Fibroblast of peridontal ligament (primary cell): ENCODE data around the gene MRPL14.
"Not testable (repeated sequence)": the region's sequence is repeated elsewhere in the genome, so short reads cannot be mapped to it uniquely, and the experiment has no call there.

Experiments
- DNase-seq: peaks from one replicate; pipeline ENCODE4 v3.0.0-alpha.2; 2010; ENCODE audit errors: extremely low read depth

MRPL14 gene

DNA sequence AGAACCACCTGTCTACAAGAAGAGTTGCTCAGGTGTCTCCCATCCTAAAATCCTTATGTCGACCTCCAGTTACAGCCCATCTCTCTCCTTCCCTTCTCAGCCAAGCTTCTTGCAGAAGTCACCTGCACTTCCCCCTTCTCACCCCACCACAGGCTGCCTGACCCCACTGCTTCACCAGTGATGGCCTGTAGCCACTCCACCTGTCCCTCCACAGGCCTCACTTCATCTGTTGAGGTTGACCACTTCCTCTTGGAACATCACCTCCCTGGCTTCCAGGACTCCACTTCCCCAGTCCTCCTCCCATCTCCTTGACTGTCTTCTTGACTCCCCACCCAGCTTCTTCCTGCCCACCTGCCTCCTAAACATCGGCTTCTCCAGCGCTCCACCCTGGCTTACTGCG is 25.4 kb downstream of the MRPL14 start:
- DNase-seq = no peak

DNA sequence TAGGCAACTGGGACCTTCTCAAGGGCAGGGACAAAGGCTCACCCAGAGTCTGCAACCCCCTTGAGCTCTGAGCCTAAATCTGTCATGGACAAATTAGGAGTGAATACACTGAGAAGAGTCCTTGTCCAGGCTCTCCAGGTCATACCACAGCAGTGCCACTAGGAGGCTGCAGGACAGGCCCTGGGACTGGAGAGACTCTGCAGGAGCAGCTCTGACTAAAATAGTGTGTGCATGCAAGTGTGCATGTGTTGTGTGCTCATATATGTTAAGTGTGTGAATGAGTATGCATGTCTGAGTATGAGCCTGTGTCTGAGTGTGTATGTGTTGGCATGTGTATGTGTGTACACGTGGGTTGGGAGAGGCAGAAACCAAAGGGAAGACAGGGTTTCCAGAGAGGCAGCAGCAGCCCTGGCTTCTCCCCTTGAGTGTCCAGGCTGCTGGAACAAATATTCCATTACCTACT is 27.1 kb downstream of the MRPL14 start:
- DNase-seq = peak; percentile 29

DNA sequence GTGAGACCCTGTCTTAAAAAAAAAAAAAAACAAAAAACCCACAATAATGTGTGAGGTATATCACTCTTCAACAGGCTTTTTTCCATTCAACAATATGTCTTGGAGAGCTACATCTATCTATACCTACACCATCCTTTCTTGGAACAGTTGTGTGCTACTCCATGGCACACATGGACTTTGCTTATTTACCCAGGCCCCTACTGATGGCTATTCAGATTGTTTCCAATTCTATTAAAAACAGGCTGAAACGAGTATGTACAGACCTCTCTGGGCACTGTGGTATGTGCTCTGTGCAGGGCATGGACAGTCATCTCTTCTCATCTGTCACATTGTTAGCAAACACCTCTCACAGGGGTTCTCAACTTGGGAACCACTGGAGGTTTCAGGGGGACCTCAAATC is 28.1 kb downstream of the MRPL14 start:
- no peak for DNase-seq

DNA sequence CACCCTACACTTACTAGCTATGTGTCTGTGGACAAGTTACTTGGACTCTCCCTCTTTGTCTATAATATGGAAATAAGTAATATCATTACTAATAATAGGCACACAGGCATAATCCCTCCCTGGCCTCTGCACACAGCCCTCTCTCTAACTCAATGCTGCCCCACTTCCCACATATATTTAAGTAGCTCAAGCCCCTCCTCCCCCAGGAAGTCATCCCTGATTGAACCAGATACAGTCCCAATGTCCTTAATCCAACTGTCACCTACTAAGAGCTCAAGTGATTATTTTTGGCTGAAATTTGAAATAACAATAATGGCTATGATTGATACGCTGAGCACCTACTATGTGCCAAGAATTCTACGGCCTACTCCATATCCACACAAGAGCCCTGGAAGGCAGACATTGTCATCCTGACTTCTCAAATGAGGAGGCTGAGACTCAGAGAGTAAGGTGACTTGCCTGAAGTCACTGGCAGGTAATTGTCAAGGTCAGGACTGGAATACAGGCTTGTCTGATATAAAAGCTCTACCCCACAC is 29.4 kb downstream of the MRPL14 start:
- no peak for DNase-seq

DNA sequence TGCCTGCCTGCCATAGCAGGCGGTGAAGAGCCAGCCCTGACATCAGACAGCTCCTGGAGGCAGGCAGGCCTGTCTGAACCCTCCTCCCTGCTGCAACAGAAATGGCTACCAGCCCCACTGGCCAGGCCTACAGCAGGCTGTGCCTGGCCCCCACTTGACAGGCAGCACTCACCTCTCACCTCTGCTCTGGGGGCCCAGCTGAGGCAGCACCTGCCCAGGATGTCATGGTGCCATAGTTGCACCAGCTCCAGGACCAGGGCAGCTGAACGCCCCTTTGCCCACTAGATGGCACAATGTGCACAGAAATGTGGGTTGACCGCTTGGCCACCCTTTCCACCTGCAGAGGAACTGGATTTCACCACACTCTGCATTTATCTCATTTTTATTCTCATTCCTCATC is 30.6 kb downstream of the MRPL14 start:
- DNase-seq = peak; percentile 69

DNA sequence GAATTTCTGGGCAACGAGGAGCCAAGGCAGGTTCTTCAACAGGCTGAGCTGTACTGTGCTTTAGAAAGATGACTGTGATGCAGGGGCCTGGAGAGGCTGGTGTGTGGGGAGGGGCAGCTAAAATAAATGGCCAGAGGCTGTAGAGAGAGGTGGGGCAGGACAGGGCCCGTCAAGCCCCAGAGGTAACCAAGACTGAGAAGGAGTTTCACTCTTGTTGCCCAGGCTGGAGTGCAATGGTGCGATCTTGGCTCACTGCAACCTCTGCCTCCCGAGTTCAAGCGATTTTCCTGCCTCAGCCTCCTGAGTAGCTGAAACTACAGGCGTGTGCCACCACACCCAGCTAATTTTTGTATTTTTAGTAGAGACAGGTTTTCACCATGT is 32.0 kb downstream of the MRPL14 start:
- not testable (repeated sequence) for DNase-seq

DNA sequence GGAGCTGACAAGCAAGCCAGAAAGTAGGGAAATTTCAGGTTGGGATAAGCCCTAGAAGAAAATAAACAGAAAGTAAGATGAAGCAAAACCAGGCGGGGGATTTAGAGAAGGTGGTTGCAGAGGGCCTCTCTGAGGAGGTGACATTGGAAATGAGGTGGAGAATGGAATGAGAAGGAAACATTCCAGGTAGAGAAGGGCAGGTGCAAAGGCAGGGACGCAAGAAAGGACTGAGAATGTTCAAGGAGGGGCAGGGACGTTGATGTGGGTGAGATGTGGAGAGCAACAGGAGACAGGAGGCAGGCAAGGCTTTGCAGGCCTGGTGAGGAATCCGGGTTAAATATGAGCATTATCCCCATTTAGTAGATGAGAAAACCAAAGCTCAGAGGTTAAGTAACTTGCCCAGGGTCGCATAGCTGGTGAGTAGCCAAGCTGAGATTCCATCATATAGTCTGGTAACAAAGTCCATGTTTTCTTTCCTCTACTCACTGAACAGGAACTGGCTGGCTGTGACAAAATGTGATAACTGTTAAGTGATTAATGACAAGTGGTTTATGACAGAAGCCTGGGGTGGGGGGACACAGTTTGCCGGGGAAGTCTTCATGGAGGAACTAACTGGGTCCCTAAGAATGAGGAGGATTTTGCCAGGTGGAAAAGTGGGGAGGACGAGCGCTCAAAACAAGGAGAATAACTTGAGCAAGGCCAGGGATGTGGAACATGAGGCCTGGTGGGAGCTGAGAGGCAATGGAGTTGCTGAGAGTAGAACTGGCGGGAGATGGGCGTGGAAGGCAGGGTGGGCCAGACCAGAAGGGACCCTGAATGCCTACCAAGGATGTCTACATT is 32.6 kb downstream of the MRPL14 start:
- no peak for DNase-seq

DNA sequence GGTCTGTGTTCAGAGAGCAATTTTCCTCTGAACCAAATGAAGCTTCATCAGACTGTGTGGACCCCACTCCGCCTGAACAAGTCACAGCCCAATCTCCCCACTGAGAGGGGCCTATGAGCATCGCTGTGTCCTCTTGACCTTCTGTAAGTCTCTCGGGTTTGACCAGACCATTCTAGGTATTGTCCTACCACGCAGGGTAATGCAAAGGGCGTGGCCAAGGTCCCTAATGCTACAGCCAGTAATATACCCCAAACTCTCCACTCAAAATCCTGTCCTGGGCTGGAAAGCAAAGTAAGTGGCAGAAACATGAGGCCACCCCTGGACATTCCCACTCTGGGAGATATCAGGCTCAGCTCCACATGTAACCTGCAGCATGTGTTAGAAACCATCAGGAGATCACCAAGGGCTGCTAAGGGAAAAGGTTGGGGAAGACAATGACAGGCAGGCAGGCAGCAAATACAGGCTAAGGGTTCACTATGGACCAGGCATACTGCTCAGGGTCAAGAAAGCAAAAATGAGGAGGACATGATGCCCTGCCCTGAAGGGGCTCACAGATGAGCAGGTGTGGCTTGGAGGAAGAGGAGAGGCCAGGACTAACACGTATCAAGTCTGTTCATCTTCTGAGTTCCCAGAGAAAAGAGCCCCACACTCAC is 33.4 kb downstream of the MRPL14 start:
- DNase-seq = no peak

DNA sequence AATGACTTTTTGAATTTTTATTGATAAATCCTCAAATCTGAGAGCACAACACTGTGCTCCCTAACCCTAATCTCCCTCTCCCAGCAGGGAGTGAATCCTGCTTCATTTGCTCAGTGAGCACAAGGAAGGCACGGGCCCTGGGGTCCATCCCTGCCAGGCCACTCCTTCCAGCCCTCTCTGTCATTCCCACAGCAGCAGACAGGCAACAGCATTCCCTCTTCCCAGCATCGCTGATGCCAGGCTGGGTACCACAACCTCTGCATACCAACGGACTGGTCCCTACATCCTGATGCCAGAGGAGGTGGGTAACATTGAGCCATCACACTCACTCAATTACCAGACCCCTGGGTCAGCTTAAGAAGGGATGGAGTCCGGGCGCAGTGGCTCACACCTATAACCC is 34.2 kb downstream of the MRPL14 start:
- no peak for DNase-seq

DNA sequence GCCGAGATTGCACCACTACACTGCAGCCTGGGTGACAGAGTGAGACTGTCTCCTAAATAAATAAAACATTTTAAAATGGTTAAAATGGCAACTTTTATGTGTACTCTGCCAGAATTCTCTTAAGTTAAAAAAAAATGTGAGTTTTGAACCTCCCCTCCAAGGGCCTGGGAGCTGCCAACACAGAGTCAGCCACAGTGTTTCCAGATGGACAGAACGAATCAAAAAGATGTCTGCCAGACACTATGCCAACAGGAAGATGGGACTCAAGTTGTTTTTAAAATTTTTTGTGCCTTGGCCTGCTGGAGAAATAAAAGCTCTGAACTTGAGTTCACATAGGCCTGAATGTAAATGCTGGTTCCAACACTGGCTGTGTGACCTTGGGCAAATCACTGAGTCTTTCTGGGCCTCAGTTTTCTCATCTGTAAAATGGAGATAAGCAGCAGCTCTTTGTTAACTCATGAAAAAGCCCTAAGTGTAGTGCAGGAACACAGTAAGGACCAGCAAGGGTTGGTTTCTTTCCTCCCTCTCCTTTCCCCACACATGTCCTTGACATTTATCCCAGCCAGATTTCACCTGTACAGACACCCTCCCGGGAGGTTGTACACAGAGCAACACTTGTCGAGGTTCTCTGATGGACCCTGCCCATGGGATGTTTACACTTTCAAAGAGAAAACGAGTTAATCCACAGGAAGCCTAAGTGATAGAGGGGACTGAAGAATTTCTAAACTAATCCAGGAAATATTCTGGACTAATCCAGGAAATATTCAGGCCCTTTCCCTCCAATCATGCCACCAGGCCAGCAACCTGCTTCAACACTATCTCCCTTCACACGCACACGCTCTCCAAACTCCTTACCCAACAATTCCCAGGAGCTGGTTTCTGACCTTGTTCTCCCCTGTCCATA is 35.0 kb downstream of the MRPL14 start:
- DNase-seq = no peak

DNA sequence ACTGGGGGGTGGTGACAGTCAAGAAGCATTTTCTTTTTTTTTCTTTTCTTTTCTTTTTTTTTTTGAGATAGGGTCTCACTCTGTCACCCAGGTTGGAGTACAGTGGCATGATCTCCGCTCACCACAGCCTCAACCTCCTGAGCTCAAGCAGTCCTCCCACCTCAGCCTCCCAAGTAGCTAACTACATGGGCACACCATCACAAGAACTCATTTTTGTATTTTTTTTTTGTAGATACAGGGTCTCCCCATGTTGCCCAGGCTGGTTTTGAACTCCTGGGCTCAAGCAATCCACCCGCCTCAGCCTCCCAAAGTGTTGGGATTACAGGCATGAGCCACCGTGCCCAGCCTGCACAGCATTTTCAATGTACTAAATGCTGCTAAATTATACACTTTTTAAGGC is 35.9 kb downstream of the MRPL14 start:
- DNase-seq = not testable (repeated sequence)

DNA sequence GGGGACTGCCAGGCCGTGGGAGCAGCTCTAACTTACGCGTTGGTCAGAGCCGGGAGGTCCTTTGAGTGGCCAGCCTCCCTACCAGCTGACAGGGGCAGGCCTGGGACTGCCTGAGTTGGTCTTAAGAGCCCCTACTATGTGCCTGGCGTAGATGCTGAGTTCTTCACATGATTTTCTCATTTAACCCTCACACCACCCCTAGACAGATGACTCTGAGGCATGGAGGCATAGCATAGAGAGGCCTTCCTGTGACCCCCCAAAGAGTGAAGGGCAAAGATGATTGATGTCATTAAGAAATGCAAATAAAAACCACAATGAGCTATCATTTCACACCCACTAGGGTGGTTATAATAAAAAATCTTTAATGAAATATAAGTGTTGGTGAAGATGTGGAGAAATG is 36.8 kb downstream of the MRPL14 start:
- DNase-seq = no peak

DNA sequence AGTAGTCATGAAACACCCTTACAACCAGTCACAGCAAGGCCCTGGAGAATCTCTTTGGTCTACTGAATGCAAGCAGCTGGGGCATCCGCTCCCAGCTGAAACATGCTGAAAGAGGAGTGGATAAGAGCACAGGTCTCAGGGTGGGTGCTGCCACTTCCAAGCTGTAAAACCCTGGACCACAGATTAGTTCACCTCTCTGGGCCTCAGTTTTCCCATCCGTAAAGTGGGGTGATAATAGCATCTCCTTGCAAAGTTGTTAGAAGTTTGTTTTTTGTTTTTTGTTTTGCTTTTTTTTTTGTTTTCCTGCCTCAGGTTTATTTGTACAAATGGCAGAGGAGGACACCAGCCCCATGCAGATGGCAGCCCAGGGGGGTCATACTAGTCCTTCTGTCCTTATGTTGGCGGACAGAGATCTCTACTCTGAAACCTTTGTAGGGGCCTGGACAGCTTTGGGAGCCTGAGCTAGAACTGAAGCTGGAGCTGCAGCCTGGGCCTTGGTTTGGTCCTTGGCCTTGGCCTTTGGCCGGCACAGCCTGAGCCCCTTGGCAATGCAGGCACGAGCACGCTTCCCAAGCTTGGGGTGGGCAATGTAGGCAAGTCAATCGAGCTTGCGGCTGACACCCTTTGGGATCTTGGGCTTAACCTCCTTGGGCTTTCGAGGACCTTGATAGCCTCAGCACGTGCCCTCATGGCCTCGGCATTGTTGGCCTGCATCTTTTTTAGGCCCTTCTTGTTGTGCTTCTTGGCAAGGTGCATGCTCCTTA is 38.2 kb downstream of the MRPL14 start:
- DNase-seq = no peak

DNA sequence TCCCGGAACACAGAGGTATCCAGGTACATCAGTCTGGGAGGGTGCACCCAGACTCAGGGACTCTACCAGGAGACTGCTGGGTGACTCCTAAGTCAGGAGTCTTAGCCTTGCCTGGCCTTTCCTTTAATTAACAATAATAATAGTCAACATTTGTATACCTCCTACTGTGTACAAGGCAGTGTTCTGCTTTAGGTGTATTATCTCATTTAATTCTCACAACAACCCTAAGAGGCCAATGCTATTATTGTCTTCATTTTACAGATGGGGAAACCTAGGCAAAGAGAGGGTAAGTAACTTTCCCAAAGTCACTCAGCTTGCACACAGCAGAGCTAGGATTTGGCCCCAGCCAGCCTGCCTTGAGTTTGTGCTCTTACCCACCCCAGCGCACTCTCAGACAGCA is 39.6 kb downstream of the MRPL14 start:
- DNase-seq = no peak

DNA sequence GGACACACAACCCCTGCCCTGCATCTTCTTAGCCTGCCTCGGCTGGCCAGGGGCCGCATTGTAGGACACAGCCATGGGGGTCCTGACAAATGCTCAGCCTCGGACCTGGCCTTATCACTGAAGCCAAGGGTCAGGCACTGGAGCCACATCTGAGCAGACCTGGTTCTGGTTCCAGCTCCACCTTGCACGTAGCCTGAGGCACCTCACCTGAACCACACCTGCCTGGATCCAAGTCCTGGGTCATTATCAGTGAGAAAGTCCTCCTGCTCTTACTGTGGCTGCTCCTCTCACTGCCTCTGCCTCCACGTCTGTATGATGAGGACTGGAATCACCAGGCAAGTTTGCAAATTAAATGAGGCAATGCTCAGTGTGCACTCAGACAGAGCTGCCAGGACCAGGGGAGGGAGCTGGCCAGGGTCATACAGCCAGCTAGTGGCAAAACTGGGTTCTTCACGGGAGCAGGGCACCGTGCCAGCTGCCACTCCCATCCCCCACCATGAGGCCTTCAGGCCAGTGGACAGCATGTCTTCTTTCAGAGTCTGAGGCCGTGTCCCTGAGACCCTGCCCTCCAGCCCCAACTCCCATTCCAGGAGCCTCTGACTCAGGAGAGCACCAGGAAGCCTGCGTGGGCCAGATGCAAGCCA is 40.2 kb downstream of the MRPL14 start:
- DNase-seq = peak; percentile 32

DNA sequence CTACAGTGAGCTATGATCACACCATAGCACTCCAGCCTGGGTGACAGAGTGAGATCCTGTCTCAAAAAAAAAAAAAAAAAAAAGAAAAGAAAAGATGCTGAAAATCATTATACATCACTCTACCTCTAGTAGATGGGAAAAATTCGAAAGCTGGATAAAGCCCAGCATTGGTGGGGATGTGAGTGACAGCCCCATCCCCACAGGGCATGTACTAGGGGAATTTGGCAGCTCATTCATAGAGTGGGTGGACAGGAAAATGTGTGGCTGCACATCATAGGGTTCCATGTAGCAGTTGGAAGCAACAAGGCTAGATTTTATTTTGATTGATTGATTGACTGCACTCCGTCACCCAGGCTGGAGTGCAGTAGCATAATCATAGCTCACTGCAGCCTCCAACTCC is 42.0 kb downstream of the MRPL14 start:
- DNase-seq = no peak

DNA sequence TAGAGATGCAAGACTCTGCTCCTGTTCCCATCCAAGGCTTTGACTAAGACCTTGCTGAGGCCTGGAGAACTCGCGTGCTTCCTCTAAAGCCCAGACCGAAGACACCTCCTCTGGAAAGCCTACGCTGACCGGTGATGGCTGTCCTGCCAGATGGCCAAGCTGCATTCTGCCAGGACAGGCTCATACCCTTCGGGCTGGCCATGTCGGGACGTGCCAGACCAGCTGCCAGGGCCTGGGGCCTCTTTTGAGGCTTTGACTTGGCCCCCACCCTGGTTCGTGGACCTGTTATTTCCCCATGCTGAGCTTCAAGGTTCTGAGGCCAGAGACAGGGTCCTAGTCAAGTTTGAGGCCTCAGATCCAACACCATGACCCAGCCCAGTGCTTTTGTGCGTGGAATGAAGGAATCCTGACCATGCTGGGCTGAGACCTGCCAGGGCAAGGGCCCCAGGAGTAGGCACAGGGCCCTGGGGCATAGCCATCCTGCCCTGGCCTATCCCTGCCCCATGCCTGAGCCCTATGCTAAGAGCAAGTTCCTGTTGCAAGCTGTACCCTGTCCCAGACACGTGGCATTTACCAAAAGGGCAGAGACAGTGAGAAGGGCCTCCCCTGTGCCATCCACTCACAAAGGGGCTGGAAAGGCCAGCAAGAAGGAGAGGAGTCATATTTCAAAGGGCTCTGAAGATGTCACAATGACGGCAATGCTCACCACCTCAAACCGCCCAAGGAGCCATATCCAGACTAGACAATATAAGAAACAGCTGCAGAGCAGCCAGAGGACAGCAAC is 42.8 kb downstream of the MRPL14 start:
- peak; percentile 67 for DNase-seq

DNA sequence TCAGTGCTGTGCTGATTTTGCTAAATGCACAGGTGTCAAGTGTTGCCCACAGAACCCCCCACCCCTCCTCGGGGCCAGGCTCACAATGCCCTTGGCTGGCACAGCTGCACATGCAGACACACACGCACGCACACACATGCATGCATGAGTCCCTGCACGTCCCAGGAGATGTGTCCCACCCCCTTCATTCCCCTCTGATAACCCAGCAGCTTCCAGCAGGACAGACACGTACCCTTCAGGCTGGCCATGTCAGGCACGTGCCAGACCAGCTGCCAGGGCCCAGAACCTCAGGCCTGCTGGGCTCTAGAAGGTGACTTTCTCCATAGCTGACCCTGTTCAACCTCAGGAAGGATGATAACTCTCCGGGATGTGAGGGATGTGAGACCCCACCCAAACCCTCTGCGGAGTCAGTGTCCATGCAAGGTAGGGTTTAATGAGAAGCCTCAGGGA is 44.4 kb downstream of the MRPL14 start:
- DNase-seq = no peak

DNA sequence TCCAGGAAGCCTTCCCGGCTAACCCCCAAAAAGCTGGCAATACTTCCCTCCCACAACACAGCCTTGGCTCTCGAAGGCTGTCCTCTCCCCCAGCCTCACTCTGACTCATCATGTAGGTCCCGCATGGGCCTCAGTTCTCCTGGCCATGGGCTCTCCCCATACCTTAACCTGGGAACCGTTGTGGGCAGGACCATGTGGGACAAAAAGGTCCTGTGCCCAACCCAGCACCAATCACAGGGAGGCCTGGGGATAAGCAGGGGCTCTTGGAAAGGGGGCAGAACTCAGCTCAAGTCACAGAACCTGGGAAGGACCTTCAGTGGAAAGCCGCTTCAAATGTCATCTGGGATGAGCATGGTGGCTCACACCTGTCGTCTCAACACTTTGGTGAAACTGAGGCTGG is 45.5 kb downstream of the MRPL14 start:
- DNase-seq = no peak
